Measurements from ENCODE around the gene PTGS1. TPM values are rescaled to one million over a fixed set of nuclear protein-coding genes. Genes with fewer than 3 reads are reported as not detected.
A peak's percentile ranks its signal among the peaks of the same experiment; 100 is the strongest.

PTGS1 gene
- total and polyA plus RNA-seq, 2 of the 13 experiments (the other 11 are each of a cell fraction or from before 2014, with no cell fraction given) = 0.07 to 0.08 TPM

DNA sequence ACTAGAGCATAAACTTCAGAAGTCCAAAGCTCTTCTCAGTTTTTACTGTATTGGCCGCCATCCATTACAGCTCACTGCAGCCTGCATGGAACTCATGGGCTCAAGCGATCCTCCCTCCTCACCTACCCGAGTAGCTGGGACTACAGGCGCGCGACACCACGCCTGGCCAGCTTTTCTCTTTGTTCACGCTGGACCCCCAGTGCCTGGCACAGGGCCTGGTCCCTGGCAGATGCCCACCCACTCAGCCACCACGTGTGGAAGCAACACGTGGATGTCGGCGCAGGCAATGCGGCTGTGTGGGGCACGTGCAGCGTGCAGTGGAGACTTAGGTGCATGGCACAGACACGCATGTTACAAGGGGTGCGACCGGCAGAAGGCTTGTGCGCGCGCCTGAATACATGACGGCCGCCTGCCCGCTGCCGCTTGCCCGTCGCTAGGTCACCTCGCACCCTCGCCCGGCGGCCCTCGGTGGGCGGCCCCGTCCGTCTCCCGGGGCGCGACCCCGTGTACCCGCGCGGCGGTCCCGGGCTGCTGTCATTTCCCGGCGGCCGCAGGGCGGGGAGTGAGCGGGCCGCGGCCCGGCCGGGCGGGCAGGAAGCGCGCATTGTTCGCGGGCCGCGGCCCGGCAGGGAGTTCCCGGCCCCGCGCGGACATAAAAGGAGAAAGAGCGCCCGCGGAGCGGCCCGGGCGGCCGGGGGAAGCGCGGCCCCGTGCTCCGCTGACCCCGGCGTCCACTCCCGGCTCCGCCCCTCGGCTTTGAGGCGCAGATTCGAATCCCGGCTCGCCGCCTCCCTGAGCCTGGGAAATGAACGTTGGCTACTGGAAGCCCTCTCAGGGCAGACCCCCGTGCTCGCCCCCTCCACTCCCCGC, 24.1 kb upstream of the PTGS1 start (continued):
- TF ChIP-seq, protein P1, sequence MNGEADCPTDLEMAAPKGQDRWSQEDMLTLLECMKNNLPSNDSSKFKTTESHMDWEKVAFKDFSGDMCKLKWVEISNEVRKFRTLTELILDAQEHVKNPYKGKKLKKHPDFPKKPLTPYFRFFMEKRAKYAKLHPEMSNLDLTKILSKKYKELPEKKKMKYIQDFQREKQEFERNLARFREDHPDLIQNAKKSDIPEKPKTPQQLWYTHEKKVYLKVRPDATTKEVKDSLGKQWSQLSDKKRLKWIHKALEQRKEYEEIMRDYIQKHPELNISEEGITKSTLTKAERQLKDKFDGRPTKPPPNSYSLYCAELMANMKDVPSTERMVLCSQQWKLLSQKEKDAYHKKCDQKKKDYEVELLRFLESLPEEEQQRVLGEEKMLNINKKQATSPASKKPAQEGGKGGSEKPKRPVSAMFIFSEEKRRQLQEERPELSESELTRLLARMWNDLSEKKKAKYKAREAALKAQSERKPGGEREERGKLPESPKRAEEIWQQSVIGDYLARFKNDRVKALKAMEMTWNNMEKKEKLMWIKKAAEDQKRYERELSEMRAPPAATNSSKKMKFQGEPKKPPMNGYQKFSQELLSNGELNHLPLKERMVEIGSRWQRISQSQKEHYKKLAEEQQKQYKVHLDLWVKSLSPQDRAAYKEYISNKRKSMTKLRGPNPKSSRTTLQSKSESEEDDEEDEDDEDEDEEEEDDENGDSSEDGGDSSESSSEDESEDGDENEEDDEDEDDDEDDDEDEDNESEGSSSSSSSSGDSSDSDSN (CRISPR knock-in tag; IDR thresholded peaks at IDR 0.05) = peak; percentile 39
- TF ChIP-seq ZNF672 (CRISPR knock-in tag; IDR thresholded peaks at IDR 0.05) (peak; percentile 37; the same call in 1 of the 2 replicates), SP4 (CRISPR knock-in tag; IDR thresholded peaks at IDR 0.05) (peak; percentile 60; the same call in 1 of the 2 replicates), RCOR2 (CRISPR knock-in tag; IDR thresholded peaks at IDR 0.05) (no peak), ZNF766 (CRISPR knock-in tag; IDR thresholded peaks at IDR 0.05; ENCODE audit: borderline replicate concordance) (0 out of 2 replicates have a peak, but pooled peaks have one; percentile 51), CHD2 (IDR thresholded peaks at IDR 0.05; ENCODE audit: low read depth, low read length) (no peak)
- TF ChIP-seq, protein P2, sequence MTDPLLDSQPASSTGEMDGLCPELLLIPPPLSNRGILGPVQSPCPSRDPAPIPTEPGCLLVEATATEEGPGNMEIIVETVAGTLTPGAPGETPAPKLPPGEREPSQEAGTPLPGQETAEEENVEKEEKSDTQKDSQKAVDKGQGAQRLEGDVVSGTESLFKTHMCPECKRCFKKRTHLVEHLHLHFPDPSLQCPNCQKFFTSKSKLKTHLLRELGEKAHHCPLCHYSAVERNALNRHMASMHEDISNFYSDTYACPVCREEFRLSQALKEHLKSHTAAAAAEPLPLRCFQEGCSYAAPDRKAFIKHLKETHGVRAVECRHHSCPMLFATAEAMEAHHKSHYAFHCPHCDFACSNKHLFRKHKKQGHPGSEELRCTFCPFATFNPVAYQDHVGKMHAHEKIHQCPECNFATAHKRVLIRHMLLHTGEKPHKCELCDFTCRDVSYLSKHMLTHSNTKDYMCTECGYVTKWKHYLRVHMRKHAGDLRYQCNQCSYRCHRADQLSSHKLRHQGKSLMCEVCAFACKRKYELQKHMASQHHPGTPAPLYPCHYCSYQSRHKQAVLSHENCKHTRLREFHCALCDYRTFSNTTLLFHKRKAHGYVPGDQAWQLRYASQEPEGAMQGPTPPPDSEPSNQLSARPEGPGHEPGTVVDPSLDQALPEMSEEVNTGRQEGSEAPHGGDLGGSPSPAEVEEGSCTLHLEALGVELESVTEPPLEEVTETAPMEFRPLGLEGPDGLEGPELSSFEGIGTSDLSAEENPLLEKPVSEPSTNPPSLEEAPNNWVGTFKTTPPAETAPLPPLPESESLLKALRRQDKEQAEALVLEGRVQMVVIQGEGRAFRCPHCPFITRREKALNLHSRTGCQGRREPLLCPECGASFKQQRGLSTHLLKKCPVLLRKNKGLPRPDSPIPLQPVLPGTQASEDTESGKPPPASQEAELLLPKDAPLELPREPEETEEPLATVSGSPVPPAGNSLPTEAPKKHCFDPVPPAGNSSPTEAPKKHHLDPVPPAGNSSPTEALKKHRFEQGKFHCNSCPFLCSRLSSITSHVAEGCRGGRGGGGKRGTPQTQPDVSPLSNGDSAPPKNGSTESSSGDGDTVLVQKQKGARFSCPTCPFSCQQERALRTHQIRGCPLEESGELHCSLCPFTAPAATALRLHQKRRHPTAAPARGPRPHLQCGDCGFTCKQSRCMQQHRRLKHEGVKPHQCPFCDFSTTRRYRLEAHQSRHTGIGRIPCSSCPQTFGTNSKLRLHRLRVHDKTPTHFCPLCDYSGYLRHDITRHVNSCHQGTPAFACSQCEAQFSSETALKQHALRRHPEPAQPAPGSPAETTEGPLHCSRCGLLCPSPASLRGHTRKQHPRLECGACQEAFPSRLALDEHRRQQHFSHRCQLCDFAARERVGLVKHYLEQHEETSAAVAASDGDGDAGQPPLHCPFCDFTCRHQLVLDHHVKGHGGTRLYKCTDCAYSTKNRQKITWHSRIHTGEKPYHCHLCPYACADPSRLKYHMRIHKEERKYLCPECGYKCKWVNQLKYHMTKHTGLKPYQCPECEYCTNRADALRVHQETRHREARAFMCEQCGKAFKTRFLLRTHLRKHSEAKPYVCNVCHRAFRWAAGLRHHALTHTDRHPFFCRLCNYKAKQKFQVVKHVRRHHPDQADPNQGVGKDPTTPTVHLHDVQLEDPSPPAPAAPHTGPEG (CRISPR knock-in tag; IDR thresholded peaks at IDR 0.05) = peak; percentile 78
- TF ChIP-seq, protein P3, sequence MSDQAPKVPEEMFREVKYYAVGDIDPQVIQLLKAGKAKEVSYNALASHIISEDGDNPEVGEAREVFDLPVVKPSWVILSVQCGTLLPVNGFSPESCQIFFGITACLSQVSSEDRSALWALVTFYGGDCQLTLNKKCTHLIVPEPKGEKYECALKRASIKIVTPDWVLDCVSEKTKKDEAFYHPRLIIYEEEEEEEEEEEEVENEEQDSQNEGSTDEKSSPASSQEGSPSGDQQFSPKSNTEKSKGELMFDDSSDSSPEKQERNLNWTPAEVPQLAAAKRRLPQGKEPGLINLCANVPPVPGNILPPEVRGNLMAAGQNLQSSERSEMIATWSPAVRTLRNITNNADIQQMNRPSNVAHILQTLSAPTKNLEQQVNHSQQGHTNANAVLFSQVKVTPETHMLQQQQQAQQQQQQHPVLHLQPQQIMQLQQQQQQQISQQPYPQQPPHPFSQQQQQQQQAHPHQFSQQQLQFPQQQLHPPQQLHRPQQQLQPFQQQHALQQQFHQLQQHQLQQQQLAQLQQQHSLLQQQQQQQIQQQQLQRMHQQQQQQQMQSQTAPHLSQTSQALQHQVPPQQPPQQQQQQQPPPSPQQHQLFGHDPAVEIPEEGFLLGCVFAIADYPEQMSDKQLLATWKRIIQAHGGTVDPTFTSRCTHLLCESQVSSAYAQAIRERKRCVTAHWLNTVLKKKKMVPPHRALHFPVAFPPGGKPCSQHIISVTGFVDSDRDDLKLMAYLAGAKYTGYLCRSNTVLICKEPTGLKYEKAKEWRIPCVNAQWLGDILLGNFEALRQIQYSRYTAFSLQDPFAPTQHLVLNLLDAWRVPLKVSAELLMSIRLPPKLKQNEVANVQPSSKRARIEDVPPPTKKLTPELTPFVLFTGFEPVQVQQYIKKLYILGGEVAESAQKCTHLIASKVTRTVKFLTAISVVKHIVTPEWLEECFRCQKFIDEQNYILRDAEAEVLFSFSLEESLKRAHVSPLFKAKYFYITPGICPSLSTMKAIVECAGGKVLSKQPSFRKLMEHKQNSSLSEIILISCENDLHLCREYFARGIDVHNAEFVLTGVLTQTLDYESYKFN (CRISPR knock-in tag; conservative IDR thresholded peaks at IDR 0.05) = no peak
- TF ChIP-seq, protein P4, sequence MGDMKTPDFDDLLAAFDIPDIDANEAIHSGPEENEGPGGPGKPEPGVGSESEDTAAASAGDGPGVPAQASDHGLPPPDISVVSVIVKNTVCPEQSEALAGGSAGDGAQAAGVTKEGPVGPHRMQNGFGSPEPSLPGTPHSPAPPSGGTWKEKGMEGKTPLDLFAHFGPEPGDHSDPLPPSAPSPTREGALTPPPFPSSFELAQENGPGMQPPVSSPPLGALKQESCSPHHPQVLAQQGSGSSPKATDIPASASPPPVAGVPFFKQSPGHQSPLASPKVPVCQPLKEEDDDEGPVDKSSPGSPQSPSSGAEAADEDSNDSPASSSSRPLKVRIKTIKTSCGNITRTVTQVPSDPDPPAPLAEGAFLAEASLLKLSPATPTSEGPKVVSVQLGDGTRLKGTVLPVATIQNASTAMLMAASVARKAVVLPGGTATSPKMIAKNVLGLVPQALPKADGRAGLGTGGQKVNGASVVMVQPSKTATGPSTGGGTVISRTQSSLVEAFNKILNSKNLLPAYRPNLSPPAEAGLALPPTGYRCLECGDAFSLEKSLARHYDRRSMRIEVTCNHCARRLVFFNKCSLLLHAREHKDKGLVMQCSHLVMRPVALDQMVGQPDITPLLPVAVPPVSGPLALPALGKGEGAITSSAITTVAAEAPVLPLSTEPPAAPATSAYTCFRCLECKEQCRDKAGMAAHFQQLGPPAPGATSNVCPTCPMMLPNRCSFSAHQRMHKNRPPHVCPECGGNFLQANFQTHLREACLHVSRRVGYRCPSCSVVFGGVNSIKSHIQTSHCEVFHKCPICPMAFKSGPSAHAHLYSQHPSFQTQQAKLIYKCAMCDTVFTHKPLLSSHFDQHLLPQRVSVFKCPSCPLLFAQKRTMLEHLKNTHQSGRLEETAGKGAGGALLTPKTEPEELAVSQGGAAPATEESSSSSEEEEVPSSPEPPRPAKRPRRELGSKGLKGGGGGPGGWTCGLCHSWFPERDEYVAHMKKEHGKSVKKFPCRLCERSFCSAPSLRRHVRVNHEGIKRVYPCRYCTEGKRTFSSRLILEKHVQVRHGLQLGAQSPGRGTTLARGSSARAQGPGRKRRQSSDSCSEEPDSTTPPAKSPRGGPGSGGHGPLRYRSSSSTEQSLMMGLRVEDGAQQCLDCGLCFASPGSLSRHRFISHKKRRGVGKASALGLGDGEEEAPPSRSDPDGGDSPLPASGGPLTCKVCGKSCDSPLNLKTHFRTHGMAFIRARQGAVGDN (CRISPR knock-in tag; IDR thresholded peaks at IDR 0.05) = peak; percentile 91

All from HepG2 (cell line).